AG10803 (cell line): ENCODE data around the gene CCT7.
A peak's percentile ranks its signal among the peaks of the same experiment; 100 is the strongest.

Experiments used
- DNase-seq: peaks from one replicate; pipeline ENCODE4 v3.0.0; 2010; ENCODE audit warnings: low read depth
- H3K4me3 ChIP-seq: 2 replicates; pipeline ENCODE4 v1.5.1; 2011; ENCODE audit warnings: mild to moderate bottlenecking, low read length, control low read depth
- CTCF ChIP-seq: conservative IDR thresholded peaks from 2 replicates; pipeline ENCODE4 v1.5.1; 2011; ENCODE audit warnings: mild to moderate bottlenecking, low read length, control low read depth, inconsistent platforms

The CCT7 gene

GRCh38 chr2:73205611-73206010, 28.5 kb upstream of the CCT7 start:
- TF ChIP-seq CTCF, result no peak
- peak; percentile 84 for DNase-seq
- H3K4me3 ChIP-seq, result no peak overlapping the region

GRCh38 chr2:73208258-73208657, 25.9 kb upstream of the CCT7 start:
- no peak for TF ChIP-seq CTCF
- no peak overlapping the region for H3K4me3 ChIP-seq
- DNase-seq, result no peak

GRCh38 chr2:73210019-73210418, 24.1 kb upstream of the CCT7 start:
- no peak for TF ChIP-seq CTCF
- no peak overlapping the region for H3K4me3 ChIP-seq
- DNase-seq, result no peak

- no peak for TF ChIP-seq CTCF
- DNase-seq, result no peak
Measured at GRCh38 chr2:73210696-73211095, 23.4 kb upstream of the CCT7 start.

GRCh38 chr2:73212098-73212447, 22.0 kb upstream of the CCT7 start:
- no peak for TF ChIP-seq CTCF
- no peak for DNase-seq
- no peak overlapping the region for H3K4me3 ChIP-seq

More at GRCh38 chr2:73210696-73211095, 23.4 kb upstream of the CCT7 start:
- H3K4me3 ChIP-seq, result no peak overlapping the region

- TF ChIP-seq CTCF, result peak; percentile 87
- no peak overlapping the region for H3K4me3 ChIP-seq
- DNase-seq, result peak; percentile 91
Measured at GRCh38 chr2:73212448-73213176, 21.5 kb upstream of the CCT7 start.
